T-cell (primary cell): ENCODE measurements around the gene SIDT2. TPM values are rescaled to one million over a fixed set of nuclear protein-coding genes. Genes with fewer than 3 reads are reported as not detected.

ENCODE experiments used
- ATAC-seq, 4 experiments: fragments of 200-7000 bp in 3 of 4; fragments of 150-1000 bp in 1 of 4; cut with Tn5 transposase; replicated peaks in 1 of 4; 1 replicate in 3 of 4; 2 replicates in 1 of 4; pipeline ENCODE4 v1.10.0; 2021; ENCODE audit warnings: moderate library complexity in 3 of 4, mild to moderate bottlenecking in 2 of 4, moderate number of reproducible peaks in 1 of 4
- CTCF ChIA-PET, 2 donors: fragments of 300-600 bp; sonication (Branson Sonifier 250); formaldehyde crosslinking; loops; one replicate each; lab custom pipeline; 2022; ENCODE audit warnings: antibody characterized with exemption in 2 of 2; lab: Charles Lee
- POLR2A ChIA-PET, 2 donors: fragments of 300-600 bp; sonication (Branson Sonifier 250); formaldehyde crosslinking; loops; one replicate each; lab custom pipeline; 2022; ENCODE audit warnings: antibody characterized with exemption in 2 of 2; lab: Charles Lee
- DNase-seq, 35 experiments: peaks; one replicate each; pipeline versions ENCODE4 v3.0.0 to v3.0.0-alpha.2; 2013 to 2023
- H3K27ac ChIP-seq: one replicate; pipeline ENCODE4 v1.5.1; 2013; ENCODE audit warnings: low read length
- H3K27me3 ChIP-seq, 2 experiments: replicated peaks in 1 of 2; 1 replicate in 1 of 2; 2 replicates in 1 of 2; pipeline versions ENCODE4 v1.6.1 to v1.7.0; 2013; ENCODE audit warnings: low read length in 1 of 2, mixed read lengths in 1 of 2; ENCODE audit not compliant: control insufficient read depth in 2 of 2, insufficient read depth in 2 of 2; ENCODE audit errors: extremely low read depth in 1 of 2
- H3K36me3 ChIP-seq, 2 donors: 1 replicate in 1 of 2; 2 replicates in 1 of 2; pipeline versions ENCODE4 v1.6.1 to v1.7.0; 2013; ENCODE audit warnings: low read length in 1 of 2; ENCODE audit not compliant: control insufficient read depth in 2 of 2, insufficient read depth in 1 of 2; ENCODE audit errors: extremely low read depth in 1 of 2
- H3K4me1 ChIP-seq, 2 experiments: 1 replicate in 1 of 2; 2 replicates in 1 of 2; pipeline versions ENCODE4 v1.6.1 to v1.7.0; 2013; ENCODE audit warnings: low read length in 2 of 2, mixed read lengths in 1 of 2; ENCODE audit not compliant: insufficient read depth in 2 of 2, control insufficient read depth in 1 of 2; ENCODE audit errors: extremely low read depth in 1 of 2
- H3K4me3 ChIP-seq, 2 donors: 1 replicate in 1 of 2; 2 replicates in 1 of 2; pipeline versions ENCODE4 v1.5.1 to v1.7.0; 2013; ENCODE audit warnings: mild to moderate bottlenecking in 2 of 2, low read length in 1 of 2, moderate library complexity in 1 of 2; ENCODE audit not compliant: control insufficient read depth in 1 of 2; ENCODE audit errors: extremely low read depth in 1 of 2
- H3K9me3 ChIP-seq: 2 replicates; pipeline ENCODE4 v1.7.0; 2013
- H3K27ac Mint-ChIP-seq, 2 donors: one replicate each; pipeline ENCODE4 v1.8.0; 2020 to 2021; ENCODE audit warnings: mild to moderate bottlenecking in 2 of 2, mixed read lengths in 2 of 2
- H3K27me3 Mint-ChIP-seq, 2 donors: one replicate each; pipeline ENCODE4 v1.8.0; 2021 to 2022; ENCODE audit warnings: mixed read lengths in 2 of 2
- H3K36me3 Mint-ChIP-seq: one replicate; pipeline ENCODE4 v1.8.0; 2021; ENCODE audit warnings: mixed read lengths
- H3K4me1 Mint-ChIP-seq, 3 donors: one replicate each; pipeline ENCODE4 v1.8.0; 2020 to 2022; ENCODE audit warnings: mixed read lengths in 3 of 3, mild to moderate bottlenecking in 1 of 3
- H3K4me3 Mint-ChIP-seq, 3 donors: one replicate each; pipeline ENCODE4 v1.8.0; 2020 to 2022; ENCODE audit warnings: mild to moderate bottlenecking in 3 of 3, mixed read lengths in 3 of 3, moderate library complexity in 3 of 3
- H3K9me3 Mint-ChIP-seq, 3 donors: one replicate each; pipeline ENCODE4 v1.8.0; 2020 to 2022; ENCODE audit warnings: mixed read lengths in 3 of 3
- WGBS: methylation state at CpG from one replicate; pipeline ENCODE4 v1.1.5; 2013; ENCODE audit warnings: missing lambda C conversion rate; ENCODE audit not compliant: insufficient coverage; 5-methylcytosine and 5-hydroxymethylcytosine counted together
- total RNA-seq, 35 experiments: library from RNA in 6 of 35; stranded (reverse) in 6 of 35; fragments of 120-200 nt in 1 of 35; gene quantifications; one replicate each; pipeline versions ENCODE4 v1.2.1 to v1.2.4 and lab custom pipeline; 2013 to 2026

Gene SIDT2
- total RNA-seq, 5 donors from 2014 or later (not counting 1 experiment from before 2014, with no cell fraction given) = 46.3 to 110 (median 59.5) TPM

DNA sequence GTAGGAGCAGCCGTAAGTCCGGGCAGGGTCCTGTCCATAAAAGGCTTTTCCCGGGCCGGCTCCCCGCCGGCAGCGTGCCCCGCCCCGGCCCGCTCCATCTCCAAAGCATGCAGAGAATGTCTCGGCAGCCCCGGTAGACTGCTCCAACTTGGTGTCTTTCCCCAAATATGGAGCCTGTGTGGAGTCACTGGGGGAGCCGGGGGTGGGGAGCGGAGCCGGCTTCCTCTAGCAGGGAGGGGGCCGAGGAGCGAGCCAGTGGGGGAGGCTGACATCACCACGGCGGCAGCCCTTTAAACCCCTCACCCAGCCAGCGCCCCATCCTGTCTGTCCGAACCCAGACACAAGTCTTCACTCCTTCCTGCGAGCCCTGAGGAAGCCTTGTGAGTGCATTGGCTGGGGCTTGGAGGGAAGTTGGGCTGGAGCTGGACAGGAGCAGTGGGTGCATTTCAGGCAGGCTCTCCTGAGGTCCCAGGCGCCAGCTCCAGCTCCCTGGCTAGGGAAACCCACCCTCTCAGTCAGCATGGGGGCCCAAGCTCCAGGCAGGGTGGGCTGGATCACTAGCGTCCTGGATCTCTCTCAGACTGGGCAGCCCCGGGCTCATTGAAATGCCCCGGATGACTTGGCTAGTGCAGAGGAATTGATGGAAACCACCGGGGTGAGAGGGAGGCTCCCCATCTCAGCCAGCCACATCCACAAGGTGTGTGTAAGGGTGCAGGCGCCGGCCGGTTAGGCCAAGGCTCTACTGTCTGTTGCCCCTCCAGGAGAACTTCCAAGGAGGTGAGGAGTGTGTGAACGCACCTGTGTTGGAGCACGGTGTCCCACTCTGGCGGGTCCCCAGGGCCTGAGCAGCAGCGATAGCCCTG lies 20.7 kb downstream of the SIDT2 start, which contains the start of gene TAGLN:
Gene TAGLN, plus strand, starts transcription at position 318 of the 863 bp plus-strand sequence. CDS start 3,644 bp downstream, outside the sequence.
- ChIA-PET CTCF (interaction anchor here in 1 of 2 donors (0.5 kb wide), 1 partner anchor 999 kb away, joined by 4 read pairs; no protein-coding TSS in a partner anchor), POLR2A (no interaction called here)
- ATAC-seq (no peak), DNase-seq (no peak)
- H3K4me3 ChIP-seq = no peak within 1 kb of the TSS
- no peaks in the 10 kb centered on the region for H3K4me1 ChIP-seq
- no peak within 1 kb of the TSS for H3K27ac ChIP-seq
- no peaks in the 10 kb centered on the region for H3K9me3 ChIP-seq
- Mint-ChIP-seq H3K36me3 (peaks cover 11% of the 10 kb centered on the region), H3K27ac (no peak within 1 kb of the TSS), H3K4me3 (no peak within 1 kb of the TSS), H3K4me1 (peaks cover 0 to 6% (median 2%) of the 10 kb centered on the region in 3 donors), H3K27me3 (no peaks in the 10 kb centered on the region), H3K9me3 (no peaks in the 10 kb centered on the region)
- peaks cover 10 to 24% of the 10 kb centered on the region in 2 donors for H3K36me3 ChIP-seq
- no peaks in the 10 kb centered on the region for H3K27me3 ChIP-seq
- 79% methylated on average over 17 of the region's 34 CpGs for WGBS

DNA sequence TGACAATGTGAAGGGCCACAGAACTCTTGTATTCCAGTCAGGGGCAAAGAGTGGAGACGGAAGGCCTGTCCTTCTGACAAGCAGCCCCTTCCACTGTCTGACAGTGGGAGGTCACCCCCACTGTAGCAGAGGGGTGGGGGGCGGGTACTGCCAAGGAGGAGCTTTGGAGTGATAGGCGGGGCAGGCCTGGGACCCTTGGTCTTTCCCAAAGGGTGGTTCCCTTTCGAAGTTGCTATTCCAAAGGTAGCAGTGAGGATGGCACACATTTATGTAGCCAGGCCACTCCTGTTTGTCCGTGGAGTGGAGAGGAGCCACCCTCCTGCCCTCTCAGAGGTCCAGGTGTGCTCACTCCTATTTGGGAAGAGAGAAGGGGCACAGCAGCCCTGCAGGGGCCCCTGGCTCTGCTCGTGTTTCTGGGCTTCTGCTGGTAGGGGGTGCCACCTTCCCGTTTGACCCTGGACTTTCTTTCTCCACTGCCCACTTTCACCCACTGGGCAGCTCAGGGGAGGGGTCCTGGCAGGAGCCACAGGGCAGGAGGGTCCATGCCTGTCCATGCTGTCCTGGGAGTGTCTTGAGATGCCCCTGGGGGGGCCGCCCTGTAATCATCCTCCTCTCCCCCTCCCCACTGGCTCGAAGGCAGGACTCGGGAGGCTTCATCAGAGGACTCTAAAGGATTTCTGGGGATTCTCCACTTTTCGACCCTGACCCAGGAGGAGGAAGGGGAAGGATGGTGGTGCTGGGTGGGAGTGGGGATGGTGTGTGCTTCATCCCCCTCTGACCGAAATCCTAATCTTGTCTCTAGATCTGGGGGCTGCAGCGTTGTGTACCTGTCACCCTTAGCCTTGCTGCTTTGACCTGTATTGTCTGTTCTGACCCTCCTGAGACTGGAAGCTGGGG lies 21.6 kb downstream of the SIDT2 start:
- 83% methylated on average over 1 of the region's 13 CpGs for WGBS
- POLR2A ChIA-PET = interaction anchor here in 1 of 2 donors (0.6 kb wide), 1 partner anchor 20 kb away, joined by 3 read pairs; no protein-coding TSS in a partner anchor

DNA sequence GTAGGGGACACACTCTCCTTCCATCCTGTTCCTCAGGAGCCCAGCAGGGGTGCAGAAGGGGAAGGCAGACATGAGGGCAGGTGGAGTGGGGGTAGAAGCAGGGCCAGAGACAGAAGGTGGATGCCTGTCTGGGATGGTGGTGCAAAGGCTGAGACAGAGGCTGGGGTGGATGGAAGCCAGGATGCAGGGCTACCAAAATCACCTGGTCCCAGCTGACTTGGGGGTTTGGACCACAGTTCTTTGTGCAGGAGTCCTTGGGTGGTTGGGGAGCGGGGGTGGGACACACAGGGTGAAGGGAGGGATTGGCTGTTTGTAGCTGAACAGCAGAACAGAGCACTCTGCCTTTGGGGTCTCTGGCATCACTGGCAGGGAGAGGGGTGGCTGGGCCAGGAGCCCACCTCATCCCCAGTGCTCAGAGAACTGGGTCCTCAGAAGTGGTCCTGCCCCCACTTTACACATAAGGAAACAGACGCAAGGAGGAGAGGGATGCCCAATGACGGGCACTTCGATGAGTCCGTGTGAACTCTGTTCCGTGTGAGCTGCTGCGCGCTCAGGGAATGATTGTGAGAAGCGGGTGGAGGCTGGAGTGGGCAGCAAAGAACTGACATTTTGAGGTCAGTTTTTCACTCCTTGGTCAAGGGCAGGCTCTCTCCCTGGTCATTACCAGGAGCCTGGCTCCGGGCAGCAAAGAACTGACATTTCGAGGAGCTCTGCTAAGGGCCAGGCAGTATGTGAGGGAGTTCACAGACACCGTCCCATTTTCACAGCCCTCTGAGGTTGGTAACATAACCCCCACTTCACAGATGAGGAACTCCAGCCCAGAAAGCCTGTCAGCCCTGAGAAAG lies 22.5 kb downstream of the SIDT2 start:
- Histone ChIP-seq H3K27ac (no peak overlapping the region), H3K4me1 (no peaks in the 10 kb centered on the region), H3K9me3 (no peaks in the 10 kb centered on the region), H3K27me3 (no peaks in the 10 kb centered on the region), H3K4me3 (no peak overlapping the region), H3K36me3 (peaks cover 6 to 36% of the 10 kb centered on the region in 2 donors)
- ChIA-PET POLR2A (interaction anchor here in 1 of 2 donors (0.6 kb wide), 1 partner anchor 21 kb away, joined by 3 read pairs; no protein-coding TSS in a partner anchor), CTCF (interaction anchor here in 1 of 2 donors (0.6 kb wide), 1 partner anchor 44 kb away, joined by 5 read pairs; no protein-coding TSS in a partner anchor)
- no peaks in the 10 kb centered on the region for H3K27me3 Mint-ChIP-seq
- no peaks in the 10 kb centered on the region for H3K9me3 Mint-ChIP-seq
- WGBS = 100% methylated on average over 7 of the region's 12 CpGs
- H3K4me1 Mint-ChIP-seq = peaks cover 0 to 11% (median 0%) of the 10 kb centered on the region in 3 donors
- ATAC-seq = no peak
- peak overlapping the region in 1 of 2 donors; percentile 55 for H3K27ac Mint-ChIP-seq
- no peak overlapping the region for H3K4me3 Mint-ChIP-seq
- H3K36me3 Mint-ChIP-seq = peaks cover 16% of the 10 kb centered on the region
- no peak for DNase-seq

More for the DNA sequence above, 21.6 kb downstream of the SIDT2 start:
- ATAC-seq (no peak), DNase-seq (no peak)
- Mint-ChIP-seq H3K4me3 (no peak overlapping the region), H3K4me1 (peaks cover 0 to 9% (median under 1%) of the 10 kb centered on the region in 3 donors), H3K9me3 (no peaks in the 10 kb centered on the region), H3K27me3 (no peaks in the 10 kb centered on the region), H3K36me3 (peaks cover 14% of the 10 kb centered on the region), H3K27ac (peak overlapping the region in 1 of 2 donors; percentile 55)
- Histone ChIP-seq H3K27me3 (no peaks in the 10 kb centered on the region), H3K9me3 (no peaks in the 10 kb centered on the region), H3K4me3 (no peak overlapping the region), H3K4me1 (no peaks in the 10 kb centered on the region), H3K36me3 (peaks cover 10 to 32% of the 10 kb centered on the region in 2 donors), H3K27ac (no peak overlapping the region)
- CTCF ChIA-PET = interaction anchor here (0.5 to 0.6 kb wide), 2 partner anchors 43 to 999 kb away, joined by 4 to 5 read pairs; no protein-coding TSS in a partner anchor

DNA sequence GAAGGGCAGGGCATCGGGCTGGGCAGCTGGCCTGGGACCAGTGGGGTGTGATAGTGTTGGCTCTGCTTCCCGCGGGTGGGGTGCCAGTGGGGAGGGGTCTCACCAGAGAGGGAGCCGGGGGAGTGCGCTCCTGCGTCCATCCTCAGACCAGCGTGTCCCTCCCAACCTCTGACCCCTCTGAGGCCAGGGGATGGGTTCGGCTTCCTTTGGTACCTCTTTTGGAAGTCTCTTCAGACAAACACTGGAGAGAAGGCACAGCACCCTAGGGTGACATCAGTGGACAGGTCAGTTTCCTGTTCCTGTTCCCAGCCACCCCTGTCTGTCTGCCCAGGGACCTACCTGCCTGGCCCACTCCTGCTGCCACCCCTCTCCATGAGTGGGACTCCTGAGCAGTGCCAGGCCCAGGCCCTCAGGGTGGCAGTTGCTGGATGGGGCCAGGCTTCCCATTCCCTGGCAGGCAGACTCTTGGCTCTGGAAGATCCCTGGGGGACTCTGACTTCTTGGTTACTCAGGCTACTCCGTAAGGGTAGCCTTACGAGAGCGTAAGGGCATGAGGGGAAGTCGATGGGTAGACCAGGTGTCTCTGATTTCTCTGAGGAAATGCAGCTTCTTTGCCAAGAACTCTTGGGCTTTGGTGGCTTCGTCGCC lies 23.2 kb downstream of the SIDT2 start:
- H3K4me3 ChIP-seq = no peak overlapping the region
- DNase-seq (no peak), ATAC-seq (no peak)
- Mint-ChIP-seq H3K4me1 (peaks cover 0 to 11% (median 0%) of the 10 kb centered on the region in 3 donors), H3K4me3 (no peak overlapping the region), H3K27ac (peak overlapping the region in 1 of 2 donors; percentile 48), H3K9me3 (no peaks in the 10 kb centered on the region), H3K27me3 (no peaks in the 10 kb centered on the region), H3K36me3 (peaks cover 18% of the 10 kb centered on the region)
- H3K36me3 ChIP-seq = peaks cover 6 to 39% of the 10 kb centered on the region in 2 donors
- ChIA-PET POLR2A (no interaction called here), CTCF (no interaction called here)
- H3K27me3 ChIP-seq = no peaks in the 10 kb centered on the region
- WGBS = 95% methylated on average over 7 of the region's 14 CpGs
- H3K27ac ChIP-seq = no peak overlapping the region
- H3K4me1 ChIP-seq = no peaks in the 10 kb centered on the region
- H3K9me3 ChIP-seq = no peaks in the 10 kb centered on the region

DNA sequence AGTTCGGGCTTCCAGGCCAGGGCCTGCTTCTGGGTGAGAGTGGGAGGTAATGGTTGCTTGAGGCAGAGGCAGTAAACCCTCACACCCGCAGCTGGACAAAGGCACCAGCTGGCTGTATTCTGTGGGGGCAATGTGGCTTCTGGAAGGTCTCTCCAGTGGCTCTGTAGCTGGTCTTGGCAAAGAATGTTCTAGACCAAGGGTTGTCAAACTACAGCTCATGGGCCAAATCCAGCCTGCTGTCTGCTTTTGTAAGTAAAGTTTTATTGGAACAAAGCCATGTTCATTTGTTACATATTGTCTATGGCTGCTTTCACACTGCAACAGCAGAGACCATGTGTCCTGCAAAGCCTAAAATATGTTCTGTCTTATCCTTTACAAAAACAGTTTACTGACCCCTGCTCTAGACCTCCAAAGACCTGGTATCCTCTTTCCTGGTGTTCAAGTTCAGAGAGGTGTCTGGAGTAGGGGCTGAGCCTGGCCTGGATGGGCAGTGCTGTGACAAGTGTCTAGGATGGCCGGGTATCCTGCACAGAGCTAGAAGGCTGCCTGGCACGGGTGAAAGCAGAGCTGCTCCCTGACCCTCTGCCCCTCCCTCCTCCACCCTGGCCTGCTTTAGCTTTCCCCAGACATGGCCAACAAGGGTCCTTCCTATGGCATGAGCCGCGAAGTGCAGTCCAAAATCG lies 24.0 kb downstream of the SIDT2 start:
- Histone ChIP-seq H3K27ac (no peak overlapping the region), H3K27me3 (no peaks in the 10 kb centered on the region), H3K36me3 (peaks cover 6 to 39% of the 10 kb centered on the region in 2 donors), H3K9me3 (no peaks in the 10 kb centered on the region), H3K4me3 (no peak overlapping the region), H3K4me1 (no peaks in the 10 kb centered on the region)
- 100% methylated on average over 2 of the region's 7 CpGs for WGBS
- ATAC-seq (no peak), DNase-seq (no peak)
- Mint-ChIP-seq H3K4me3 (no peak overlapping the region), H3K4me1 (peaks cover 0 to 11% (median 0%) of the 10 kb centered on the region in 3 donors), H3K27ac (peak overlapping the region in 1 of 2 donors; percentile 48), H3K27me3 (no peaks in the 10 kb centered on the region), H3K36me3 (peaks cover 18% of the 10 kb centered on the region), H3K9me3 (no peaks in the 10 kb centered on the region)
- ChIA-PET POLR2A (no interaction called here), CTCF (no interaction called here)
